ENCODE results near the gene PTPRG.

DNA sequence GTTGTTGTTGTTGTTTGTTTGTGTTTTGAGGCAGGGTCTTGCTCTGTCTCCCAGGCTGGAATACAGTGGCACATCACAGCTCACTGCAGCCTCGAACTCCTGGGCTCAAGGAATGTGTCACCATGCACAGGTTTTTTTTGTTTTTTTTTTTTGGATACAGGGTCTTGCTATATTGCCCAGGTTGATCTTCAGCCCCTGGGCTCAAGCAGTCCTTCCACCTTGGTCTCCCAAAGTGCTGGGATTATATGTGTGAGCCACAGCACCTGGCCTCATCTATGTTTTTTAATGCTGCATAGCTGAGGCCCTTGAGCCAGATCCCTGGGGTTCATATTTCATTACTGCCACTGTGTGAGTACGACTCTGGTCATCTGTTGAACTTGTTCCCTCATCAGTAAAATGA lies 459.3 kb downstream of the PTPRG start:
- TF ChIP-seq POLR2A (IDR thresholded peaks at IDR 0.05; ENCODE audit: low read length) = no peak
- TF ChIP-seq GATA1 (IDR thresholded peaks at IDR 0.05; ENCODE audit: low read depth, low read length) = no peak
